Bronchial epithelial cell (primary cell): ENCODE results near the gene APC. TPM values are rescaled to one million over a fixed set of nuclear protein-coding genes. Genes with fewer than 3 reads are reported as not detected.
A peak's percentile ranks its signal among the peaks of the same experiment; 100 is the strongest.

ENCODE experiments used
- DNase-seq: peaks from one replicate; pipeline ENCODE4 v3.0.0-alpha.2; 2010; ENCODE audit warnings: low read depth
- FAIRE-seq: peaks from 2 replicates; lab custom pipeline; 2011; peaks lifted over from hg19 to GRCh38; lab: Jason Lieb, UNC
- H3K27me3 ChIP-seq: 2 replicates; pipeline ENCODE4 v1.5.1; 2011; ENCODE audit warnings: low read length; ENCODE audit not compliant: control insufficient read depth, insufficient read depth
- H3K36me3 ChIP-seq: 2 replicates; pipeline ENCODE4 v1.5.1; 2011; ENCODE audit warnings: low read length; ENCODE audit not compliant: control insufficient read depth, insufficient read depth
- H3K4me3 ChIP-seq: 2 replicates; pipeline ENCODE4 v1.5.1; 2011; ENCODE audit warnings: mild to moderate bottlenecking, low read depth, low read length, control low read depth
- total RNA-seq: library from RNA; depleted of rRNA; stranded (reverse); fragments of >200 nt; gene quantifications from 2 replicates; pipeline ENCODE4 v1.2.1, GENCODE V29; 2014
- TF ChIP-seq, protein P1 (sequence below): IDR thresholded peaks from 2 replicates; pipeline ENCODE4 v1.5.1; 2011; ENCODE audit warnings: mild to moderate bottlenecking, moderate library complexity, low read length, control low read depth, inconsistent platforms; ENCODE audit not compliant: insufficient read depth, severe bottlenecking

APC gene
- total RNA-seq, 1 donor from 2014 or later = 33.7 TPM

DNA sequence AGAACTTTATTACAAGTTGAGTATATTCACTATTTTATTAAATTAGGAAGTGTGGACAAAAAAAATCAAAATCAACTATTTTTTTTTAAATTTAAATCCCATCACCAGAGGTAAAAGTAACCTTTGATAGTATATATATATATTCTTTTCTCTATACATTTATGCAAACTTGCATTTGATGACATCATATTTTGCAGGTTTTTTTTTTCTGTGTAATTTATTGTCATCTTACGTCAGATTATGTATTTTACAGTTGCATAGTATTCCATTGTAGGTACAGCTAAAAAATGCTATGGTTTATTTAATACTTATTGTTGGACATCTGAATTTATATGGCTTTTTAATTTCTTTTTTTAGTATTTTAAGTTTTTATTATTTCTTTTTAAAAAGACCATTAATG lies 25.5 kb downstream of the APC start:
- TF ChIP-seq, protein P1, sequence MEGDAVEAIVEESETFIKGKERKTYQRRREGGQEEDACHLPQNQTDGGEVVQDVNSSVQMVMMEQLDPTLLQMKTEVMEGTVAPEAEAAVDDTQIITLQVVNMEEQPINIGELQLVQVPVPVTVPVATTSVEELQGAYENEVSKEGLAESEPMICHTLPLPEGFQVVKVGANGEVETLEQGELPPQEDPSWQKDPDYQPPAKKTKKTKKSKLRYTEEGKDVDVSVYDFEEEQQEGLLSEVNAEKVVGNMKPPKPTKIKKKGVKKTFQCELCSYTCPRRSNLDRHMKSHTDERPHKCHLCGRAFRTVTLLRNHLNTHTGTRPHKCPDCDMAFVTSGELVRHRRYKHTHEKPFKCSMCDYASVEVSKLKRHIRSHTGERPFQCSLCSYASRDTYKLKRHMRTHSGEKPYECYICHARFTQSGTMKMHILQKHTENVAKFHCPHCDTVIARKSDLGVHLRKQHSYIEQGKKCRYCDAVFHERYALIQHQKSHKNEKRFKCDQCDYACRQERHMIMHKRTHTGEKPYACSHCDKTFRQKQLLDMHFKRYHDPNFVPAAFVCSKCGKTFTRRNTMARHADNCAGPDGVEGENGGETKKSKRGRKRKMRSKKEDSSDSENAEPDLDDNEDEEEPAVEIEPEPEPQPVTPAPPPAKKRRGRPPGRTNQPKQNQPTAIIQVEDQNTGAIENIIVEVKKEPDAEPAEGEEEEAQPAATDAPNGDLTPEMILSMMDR = no peak
- DNase-seq (no peak), FAIRE-seq (no peak)
- no peaks in the 10 kb centered on the region for H3K36me3 ChIP-seq
- H3K4me3 ChIP-seq = no peak overlapping the region
- H3K27me3 ChIP-seq = no peaks in the 10 kb centered on the region

DNA sequence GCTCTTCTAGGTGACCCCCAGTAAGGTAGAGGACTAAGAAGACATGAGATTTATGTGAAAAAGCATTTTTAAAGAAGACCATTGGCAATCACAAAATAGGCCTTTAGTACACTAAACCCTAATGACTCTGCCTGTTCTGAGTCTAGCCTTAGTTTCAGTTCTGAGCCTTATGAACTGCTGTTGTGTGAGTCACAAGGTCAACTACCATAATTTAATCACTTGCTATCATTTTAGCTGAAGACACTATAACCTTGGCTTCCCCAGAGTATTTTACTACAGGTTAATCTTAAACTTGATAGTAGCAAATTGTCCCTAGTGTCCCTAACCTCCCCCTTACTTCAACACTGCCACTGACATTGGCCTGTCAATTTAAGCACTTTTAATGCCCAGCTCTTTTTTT lies 34.4 kb downstream of the APC start:
- Histone ChIP-seq H3K36me3 (no peaks in the 10 kb centered on the region), H3K4me3 (no peak overlapping the region), H3K27me3 (no peaks in the 10 kb centered on the region)
- TF ChIP-seq, protein P1 = no peak
- FAIRE-seq (no peak), DNase-seq (peak; percentile 7)

DNA sequence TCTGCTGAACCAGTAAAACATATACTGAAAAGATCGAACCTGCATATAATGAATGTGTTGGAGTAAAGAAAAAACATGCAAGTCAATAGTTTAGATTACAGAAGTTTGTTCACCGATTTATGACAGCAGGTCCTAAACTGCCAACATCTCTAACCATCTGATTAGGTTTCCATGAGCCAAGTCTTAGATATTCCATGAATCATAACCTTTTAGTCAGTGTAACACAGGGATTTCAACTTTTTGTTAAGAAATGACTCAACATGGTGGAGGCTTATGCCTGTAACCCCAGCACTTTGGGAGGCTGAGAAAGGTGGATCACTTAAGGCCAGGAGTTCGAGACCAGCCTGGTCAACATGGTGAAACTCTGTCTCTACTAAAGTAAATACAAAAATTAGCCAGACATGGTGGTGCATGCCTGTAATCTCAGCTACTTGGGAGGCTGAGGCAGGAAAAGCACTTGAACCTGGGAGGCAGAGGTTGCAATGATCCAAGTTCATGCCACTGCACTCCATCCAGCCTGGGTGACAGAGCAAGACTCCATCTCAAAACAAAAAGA lies 38.7 kb downstream of the APC start:
- Histone ChIP-seq H3K27me3 (no peaks in the 10 kb centered on the region), H3K36me3 (no peaks in the 10 kb centered on the region), H3K4me3 (no peak overlapping the region)
- DNase-seq (peak; percentile 78), FAIRE-seq (no peak)
- TF ChIP-seq, protein P1 = no peak

DNA sequence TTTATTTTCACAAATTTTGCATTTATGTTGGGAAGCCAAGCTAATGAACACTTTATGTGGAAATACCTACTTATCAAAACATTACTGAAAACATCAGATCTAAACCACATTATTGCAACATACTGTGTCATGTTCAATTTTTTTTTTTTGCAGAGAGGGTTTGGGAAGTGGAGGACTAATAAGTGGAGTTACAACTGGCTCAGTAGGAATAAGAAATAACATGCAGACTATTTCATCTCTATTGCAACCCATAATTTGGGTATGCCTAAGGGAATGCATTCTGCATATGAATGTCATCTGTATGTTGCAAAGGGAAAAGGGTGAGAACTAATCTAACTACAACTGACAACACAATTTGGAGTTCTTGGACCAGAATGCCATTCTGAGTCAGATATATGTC lies 41.8 kb downstream of the APC start:
- DNase-seq (peak; percentile 77), FAIRE-seq (no peak)
- TF ChIP-seq, protein P1 = no peak
- H3K27me3 ChIP-seq = no peaks in the 10 kb centered on the region
- H3K36me3 ChIP-seq = no peaks in the 10 kb centered on the region
- no peak overlapping the region for H3K4me3 ChIP-seq

DNA sequence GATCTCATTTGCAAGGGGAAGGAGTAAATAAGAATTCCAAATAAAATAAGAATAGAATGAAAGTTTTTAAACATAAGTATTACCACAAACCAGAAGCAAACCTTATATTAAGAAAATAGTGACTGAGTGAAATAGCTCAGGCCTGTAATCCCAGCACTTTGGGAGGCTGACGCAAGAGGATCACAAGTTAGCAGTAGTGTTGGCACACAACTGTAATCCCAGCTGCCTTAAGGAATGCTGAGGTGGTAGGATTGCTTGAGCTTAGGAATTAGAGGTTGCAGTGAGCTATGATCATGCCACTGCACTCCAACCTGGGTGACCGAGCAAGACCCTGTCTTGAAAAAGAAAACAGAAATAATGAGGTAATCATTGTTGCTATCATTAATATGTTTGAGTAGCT lies 47.0 kb downstream of the APC start:
- FAIRE-seq (no peak), DNase-seq (no peak)
- H3K4me3 ChIP-seq = no peak overlapping the region
- no peaks in the 10 kb centered on the region for H3K36me3 ChIP-seq
- TF ChIP-seq, protein P1 = no peak
- H3K27me3 ChIP-seq = no peaks in the 10 kb centered on the region

DNA sequence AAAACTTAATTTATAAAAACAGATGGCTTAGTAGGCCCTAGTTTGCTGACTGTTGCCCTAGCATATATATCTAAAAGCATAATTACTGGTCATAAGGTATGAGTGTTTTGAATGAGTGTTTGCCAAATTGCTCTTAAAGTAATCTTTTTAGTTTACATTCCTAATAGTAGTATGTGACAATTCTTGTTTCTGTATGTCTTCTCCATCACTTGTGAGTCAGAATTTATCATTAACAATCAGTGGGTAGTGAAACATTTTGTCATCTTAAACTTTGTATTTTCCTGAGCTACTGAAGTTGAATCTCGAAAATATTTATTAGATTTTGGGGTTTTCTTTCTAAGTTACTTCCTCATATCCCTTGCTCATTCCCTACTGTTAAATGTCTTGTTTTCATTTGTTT lies 49.6 kb downstream of the APC start:
- Histone ChIP-seq H3K4me3 (no peak overlapping the region), H3K36me3 (no peaks in the 10 kb centered on the region), H3K27me3 (no peaks in the 10 kb centered on the region)
- TF ChIP-seq, protein P1 = no peak
- FAIRE-seq = no peak
- peak; percentile 41 for DNase-seq
